Ecto neural progenitor cell (in vitro differentiated cells): ENCODE results near the gene AFMID.
"Not testable (repeated sequence)": the region's sequence is repeated elsewhere in the genome, so short reads cannot be mapped to it uniquely, and the experiment has no call there.

ENCODE experiments used
- DNase-seq: peaks from one replicate; pipeline ENCODE4 v3.0.0-alpha.2; 2018; ENCODE audit warnings: low spot score

The AFMID gene

GRCh38 chr17:78154903-78155811 is 32.0 kb upstream of the AFMID start:
- no peak for DNase-seq

GRCh38 chr17:78159575-78160158 is 27.5 kb upstream of the AFMID start:
- DNase-seq: no peak

GRCh38 chr17:78163881-78164747 is 23.0 kb upstream of the AFMID start:
- DNase-seq: no peak

GRCh38 chr17:78164748-78165607 is 22.2 kb upstream of the AFMID start:
- no peak for DNase-seq

- DNase-seq: no peak
Observed at GRCh38 chr17:78166416-78166815, 20.7 kb upstream of the AFMID start.

GRCh38 chr17:78168242-78168902 is 18.8 kb upstream of the AFMID start, which contains the start of gene SYNGR2:
TSS of gene SYNGR2 (plus strand) at chr17:78168581. CDS start at chr17:78168617, 36 bp downstream.
- peak; percentile 95 for DNase-seq

GRCh38 chr17:78168903-78169793 is 18.0 kb upstream of the AFMID start:
- peak; percentile 75 for DNase-seq

GRCh38 chr17:78170692-78171590 is 16.2 kb upstream of the AFMID start:
- no peak for DNase-seq

- not testable (repeated sequence) for DNase-seq
Observed at GRCh38 chr17:78171591-78172248, 15.4 kb upstream of the AFMID start.

- no peak for DNase-seq
Observed at GRCh38 chr17:78172249-78173051, 14.7 kb upstream of the AFMID start.

GRCh38 chr17:78173097-78173715 is 14.0 kb upstream of the AFMID start:
- no peak for DNase-seq

- DNase-seq: no peak
Observed at GRCh38 chr17:78174346-78174869, 12.8 kb upstream of the AFMID start.

GRCh38 chr17:78174870-78175642 is 12.1 kb upstream of the AFMID start:
- no peak for DNase-seq

- DNase-seq: no peak
Observed at GRCh38 chr17:78175643-78175981, 11.6 kb upstream of the AFMID start.

GRCh38 chr17:78176548-78177025 is 10.6 kb upstream of the AFMID start:
- peak; percentile 89 for DNase-seq

GRCh38 chr17:78179372-78179771 is 7.8 kb upstream of the AFMID start:
- DNase-seq: no peak
